IMR-90 (cell line): ENCODE measurements around the gene MRPS22. TPM values are rescaled to one million over a fixed set of nuclear protein-coding genes. Genes with fewer than 3 reads are reported as not detected.

Source experiments
- ATAC-seq: fragments of 200-7000 bp; cut with Tn5 transposase; 2 replicates; pipeline ENCODE4 v1.9.1; 2020; ENCODE audit warnings: low read depth, mild to moderate bottlenecking, moderate library complexity
- BruUV-seq: library from RNA; stranded (reverse); fragments of 400-500 nt; replicated peaks from 2 replicates; lab custom pipeline; 2021; lab: Mats Ljungman, UMichigan
- CTCF ChIA-PET: fragments of 300-600 bp; formaldehyde crosslinking; extraction: SDS; loops from one replicate; lab custom pipeline; 2021; ENCODE audit warnings: antibody characterized with exemption; lab: Yijun Ruan, JAX
- POLR2A ChIA-PET: fragments of 300-600 bp; sonication (Branson Sonifier 250); formaldehyde crosslinking; loops from one replicate; lab custom pipeline; 2022; ENCODE audit warnings: antibody characterized with exemption; ENCODE audit not compliant: unreplicated experiment; lab: Charles Lee
- DNase-seq: peaks from one replicate; pipeline ENCODE4 v3.0.0; 2013
- H2AFZ ChIP-seq: replicated peaks from 2 replicates; pipeline ENCODE3; 2013; ENCODE audit warnings: low read length, mild to moderate bottlenecking; ENCODE audit not compliant: poor library complexity
- H2AK5ac ChIP-seq: 2 replicates; pipeline ENCODE4 v1.6.1; 2013; ENCODE audit warnings: low read depth, low read length, inconsistent platforms
- H2AK9ac ChIP-seq: replicated peaks from 2 replicates; pipeline ENCODE3; 2013; ENCODE audit warnings: mild to moderate bottlenecking, low read depth, low read length, moderate library complexity; ENCODE audit not compliant: poor library complexity
- H2BK120ac ChIP-seq: 2 replicates; pipeline ENCODE4 v1.6.1; 2013; ENCODE audit warnings: low read depth, low read length, inconsistent platforms
- H2BK15ac ChIP-seq: 3 replicates; pipeline ENCODE4 v1.6.1; 2013; ENCODE audit warnings: low read depth, low read length, inconsistent platforms
- H2BK20ac ChIP-seq: 2 replicates; pipeline ENCODE4 v1.6.1; 2013; ENCODE audit warnings: low read depth, mild to moderate bottlenecking, inconsistent platforms, low read length, moderate library complexity
- H2BK5ac ChIP-seq: 2 replicates; pipeline ENCODE4 v1.6.1; 2013; ENCODE audit warnings: mild to moderate bottlenecking, low read depth, low read length, inconsistent platforms; ENCODE audit not compliant: poor library complexity, severe bottlenecking
- H3K14ac ChIP-seq: replicated peaks from 2 replicates; pipeline ENCODE4 v1.6.1; 2013; ENCODE audit warnings: low read depth, low read length, inconsistent platforms
- H3K18ac ChIP-seq: 2 replicates; pipeline ENCODE4 v1.6.1; 2013; ENCODE audit warnings: low read depth, low read length, control low read depth
- H3K23ac ChIP-seq: 2 replicates; pipeline ENCODE4 v1.6.1; 2013; ENCODE audit warnings: low read depth, low read length, inconsistent platforms
- H3K27ac ChIP-seq: 2 replicates; pipeline ENCODE4 v1.5.1; 2013; ENCODE audit warnings: mild to moderate bottlenecking, control low read depth, low read length; ENCODE audit not compliant: insufficient read depth
- H3K27me3 ChIP-seq: 2 replicates; pipeline ENCODE4 v1.6.1; 2013; ENCODE audit warnings: low read length; ENCODE audit not compliant: control insufficient read depth, insufficient read depth
- H3K36me3 ChIP-seq: 2 replicates; pipeline ENCODE4 v1.6.1; 2013; ENCODE audit warnings: low read length, mixed read lengths; ENCODE audit not compliant: control insufficient read depth, insufficient read depth
- H3K4ac ChIP-seq: 2 replicates; pipeline ENCODE4 v1.6.1; 2013; ENCODE audit warnings: low read depth, low read length, inconsistent platforms
- H3K4me1 ChIP-seq: 2 replicates; pipeline ENCODE4 v1.6.1; 2013; ENCODE audit warnings: low read length, mixed read lengths; ENCODE audit not compliant: control insufficient read depth, insufficient read depth
- H3K4me2 ChIP-seq: 2 replicates; pipeline ENCODE4 v1.6.1; 2013; ENCODE audit warnings: low read depth, mild to moderate bottlenecking, control low read depth, low read length, moderate library complexity
- H3K4me3 ChIP-seq: 2 replicates; pipeline ENCODE4 v1.5.1; 2013; ENCODE audit warnings: low read depth, mild to moderate bottlenecking, control low read depth, low read length, moderate library complexity; ENCODE audit not compliant: insufficient read depth
- H3K56ac ChIP-seq: 2 replicates; pipeline ENCODE4 v1.6.1; 2013; ENCODE audit warnings: low read length, inconsistent platforms; ENCODE audit not compliant: insufficient read depth; ENCODE audit errors: extremely low read depth
- H3K79me1 ChIP-seq, 2 experiments: 2 replicates each; pipeline ENCODE4 v1.6.1; 2013; ENCODE audit warnings: low read length in 2 of 2, inconsistent platforms in 1 of 2, low read depth in 1 of 2
- H3K9ac ChIP-seq: 2 replicates; pipeline ENCODE4 v1.6.1; 2013; ENCODE audit warnings: low read depth, low read length, control low read depth
- H3K9me1 ChIP-seq: 2 replicates; pipeline ENCODE4 v1.6.1; 2013; ENCODE audit warnings: low read length, inconsistent platforms; ENCODE audit not compliant: insufficient read depth
- H3K9me3 ChIP-seq: 2 replicates; pipeline ENCODE4 v1.6.1; 2013; ENCODE audit warnings: low read length; ENCODE audit not compliant: control insufficient read depth, insufficient read depth
- H4K20me1 ChIP-seq: 2 replicates; pipeline ENCODE4 v1.6.1; 2013; ENCODE audit warnings: low read length, inconsistent platforms; ENCODE audit not compliant: insufficient read depth
- H4K5ac ChIP-seq: 2 replicates; pipeline ENCODE4 v1.6.1; 2013; ENCODE audit warnings: mild to moderate bottlenecking, low read depth, low read length, control low read depth
- H4K8ac ChIP-seq, 2 experiments: 2 replicates each; pipeline ENCODE4 v1.6.1; 2013; ENCODE audit warnings: low read depth in 2 of 2, low read length in 2 of 2, control low read depth in 1 of 2, inconsistent platforms in 1 of 2
- H4K91ac ChIP-seq: 2 replicates; pipeline ENCODE4 v1.6.1; 2013; ENCODE audit warnings: low read depth, low read length, inconsistent platforms; ENCODE audit not compliant: insufficient read depth
- BHLHE40 ChIP-seq: fragments of 150-350 bp; IDR thresholded peaks from 2 replicates; pipeline ENCODE4 v1.6.1; 2016; ENCODE audit warnings: mild to moderate bottlenecking, low read depth, low read length
- CEBPB ChIP-seq: IDR thresholded peaks from 2 replicates; pipeline ENCODE4 v1.6.1; 2012; ENCODE audit warnings: low read depth, low read length, improper control_type of control experiment
- CTCF ChIP-seq: conservative IDR thresholded peaks from 2 replicates; pipeline ENCODE4 v1.5.1; 2012; ENCODE audit warnings: mild to moderate bottlenecking, low read depth, low read length, improper control_type of control experiment
- FOS ChIP-seq: fragments of 150-350 bp; IDR thresholded peaks from 2 replicates; pipeline ENCODE4 v1.6.1; 2016; ENCODE audit warnings: low read depth, low read length
- NFE2L2 ChIP-seq: fragments of 150-350 bp; IDR thresholded peaks from 2 replicates; pipeline ENCODE4 v1.6.1; 2016; ENCODE audit warnings: low read depth, mild to moderate bottlenecking, low read length
- RAD21 ChIP-seq: IDR thresholded peaks from 2 replicates; pipeline ENCODE4 v1.6.1; 2012; ENCODE audit warnings: low read length, improper control_type of control experiment
- RCOR1 ChIP-seq: IDR thresholded peaks from 2 replicates; pipeline ENCODE4 v1.6.1; 2012; ENCODE audit warnings: mild to moderate bottlenecking, low read length, improper control_type of control experiment; ENCODE audit not compliant: insufficient replicate concordance
- RFX5 ChIP-seq: IDR thresholded peaks from 2 replicates; pipeline ENCODE4 v1.8.0; 2012; ENCODE audit warnings: low read depth, mild to moderate bottlenecking, low read length, moderate library complexity
- SMC3 ChIP-seq: fragments of 150-350 bp; IDR thresholded peaks from 2 replicates; pipeline ENCODE4 v1.6.1; 2016; ENCODE audit warnings: low read depth, mild to moderate bottlenecking, antibody characterized with exemption, low read length, moderate library complexity
- WGBS, 2 experiments: methylation state at CpG; one replicate each; pipeline versions ENCODE4 v1.1.5 to v1.1.7; 2013; ENCODE audit warnings: missing lambda C conversion rate in 2 of 2; ENCODE audit not compliant: insufficient read length in 1 of 2; ENCODE audit errors: extremely low coverage in 2 of 2; 5-methylcytosine and 5-hydroxymethylcytosine counted together
- dilution Hi-C: fragments of 300-500 bp; cut with HindIII; formaldehyde crosslinking; loops from one replicate; pipeline ENCODE4 v1.14.3; 2018; ENCODE audit warnings: low sequenced_read_pairs; ENCODE audit not compliant: unreplicated experiment
- in situ Hi-C: fragments of 300-500 bp; cut with MboI; formaldehyde crosslinking; loops from 3 replicates; pipeline ENCODE4 v1.14.3; 2019; ENCODE audit warnings: low sequenced_read_pairs, inconsistent platforms, mixed read lengths
- intact Hi-C: fragments of 100-400 bp; cut with micrococcal nuclease; formaldehyde crosslinking; loops from 2 replicates; pipeline ENCODE4 v1.10.0; 2022
- polyA plus RNA-seq, 3 experiments: library from polyadenylated mRNA; depleted of rRNA; stranded (reverse); fragments of >200 nt; gene quantifications; 2 replicates each; pipeline ENCODE4 v1.2.3, GENCODE V29; 2012; ENCODE audit warnings: low replicate concordance in 1 of 3
- total RNA-seq: library from RNA; depleted of rRNA; stranded (reverse); fragments of >200 nt; gene quantifications from 2 replicates; pipeline ENCODE4 v1.2.3, GENCODE V29; 2012

MRPS22 gene
- total and polyA plus RNA-seq, 2 of the 4 experiments (the other 2 are of a cell fraction), result 54.5 to 72.4 TPM

- Histone ChIP-seq H2AFZ (no peak overlapping the region), H3K27ac (no peak overlapping the region), H4K91ac (no peak overlapping the region), H3K4ac (no peak overlapping the region), H3K27me3 (no peaks in the 10 kb centered on the region), H3K4me3 (no peak overlapping the region), H3K36me3 (peaks cover 44% of the 10 kb centered on the region), H3K9ac (no peak overlapping the region), H2BK15ac (no peak overlapping the region), H2BK5ac (no peak overlapping the region), H2BK20ac (no peak overlapping the region), H3K23ac (no peak overlapping the region), H3K79me1 (peaks cover 10 to 16% of the 10 kb centered on the region in 2 experiments; a peak in 3 of 4 replicates), H2BK120ac (no peak overlapping the region), H3K18ac (no peak overlapping the region), H2AK9ac (no peak overlapping the region), H3K4me1 (peaks cover 2% of the 10 kb centered on the region; the same call in 1 of the 2 replicates), H4K8ac (no peak overlapping the region), H4K20me1 (peaks cover 6% of the 10 kb centered on the region; the same call in 1 of the 2 replicates), H3K9me3 (no peaks in the 10 kb centered on the region), H3K56ac (no peak overlapping the region), H3K14ac (no peak overlapping the region), H3K4me2 (no peak overlapping the region), H4K5ac (no peak overlapping the region), H3K9me1 (no peaks in the 10 kb centered on the region), H2AK5ac (no peak overlapping the region)
- dilution Hi-C loops (no loop called here), intact Hi-C loops (no loop called here), in situ Hi-C loops (no loop called here)
- ChIA-PET CTCF (no interaction called here), POLR2A (no interaction called here)
- TF ChIP-seq SMC3, result no peak
- no peak for TF ChIP-seq CTCF
- no peak for TF ChIP-seq CEBPB
- no peak for TF ChIP-seq BHLHE40
- TF ChIP-seq RFX5, result no peak
- no peak for TF ChIP-seq NFE2L2
- no peak for TF ChIP-seq FOS
- TF ChIP-seq RCOR1, result no peak
- TF ChIP-seq RAD21, result no peak
- ATAC-seq (no peak), DNase-seq (no peak)
- BruUV-seq, result no TSS peak
- no CpG with 5 or more reads among the region's 4 CpGs for WGBS, 2 experiments
These were observed 14.1 kb downstream of the MRPS22 start for GRCh38 chr3:139357899-139358298.
